GM10248 (cell line): ENCODE measurements around the gene CLASRP.
A peak's percentile ranks its signal among the peaks of the same experiment; 100 is the strongest.
"Not testable (repeated sequence)": the region's sequence is repeated elsewhere in the genome, so short reads cannot be mapped to it uniquely, and the experiment has no call there.

Experiments
- CTCF ChIA-PET: fragments of 300-600 bp; sonication (Branson Sonifier 250); formaldehyde crosslinking; extraction: SDS; loops from one replicate; lab custom pipeline; 2021; ENCODE audit warnings: antibody characterized with exemption; lab: Yijun Ruan, JAX
- POLR2A ChIA-PET: fragments of 350-650 bp; sonication (Branson Sonifier 250); formaldehyde crosslinking; extraction: SDS; loops from one replicate; lab custom pipeline; 2020; ENCODE audit warnings: antibody characterized with exemption; lab: Yijun Ruan, JAX
- DNase-seq: peaks from one replicate; pipeline ENCODE4 v3.0.0; 2012; ENCODE audit errors: extremely low spot score
- CTCF ChIP-seq: IDR thresholded peaks from 2 replicates; pipeline ENCODE4 v1.5.1; 2012; ENCODE audit warnings: mild to moderate bottlenecking, low read depth; ENCODE audit errors: extremely low read depth, missing control alignments, control extremely low read depth

Gene CLASRP

GRCh38 chr19:45101806-45102205 is 63.0 kb downstream of the CLASRP start:
- DNase-seq, result no peak
- POLR2A ChIA-PET, result no interaction called here
- CTCF ChIA-PET, result interaction anchor here (1.0 to 3.0 kb wide), 7 partner anchors 9 to 41 kb away, joined by 3 to 11 read pairs (median 5); partner anchors contain the start of gene PPP1R37
- no peak for TF ChIP-seq CTCF

GRCh38 chr19:45102481-45102880 is 63.6 kb downstream of the CLASRP start:
- ChIA-PET POLR2A (interaction anchor here (1.1 kb wide), 1 partner anchor 16 kb away, joined by 3 read pairs; no protein-coding TSS in a partner anchor), CTCF (interaction anchor here (1.3 to 3.0 kb wide), 5 partner anchors 9 to 64 kb away, joined by 4 to 11 read pairs (median 6); partner anchors contain the start of gene PPP1R37)
- no peak for TF ChIP-seq CTCF
- DNase-seq, result no peak

- TF ChIP-seq CTCF, result peak; percentile 30
- DNase-seq, result no peak
- ChIA-PET CTCF (interaction anchor here (0.7 to 3.1 kb wide), 7 partner anchors 10 to 65 kb away, joined by 4 to 11 read pairs (median 6); partner anchors contain the start of gene PPP1R37), POLR2A (interaction anchor here (1.1 kb wide), 1 partner anchor 15 kb away, joined by 3 read pairs; no protein-coding TSS in a partner anchor)
Measured at GRCh38 chr19:45103156-45103507, 64.3 kb downstream of the CLASRP start.

GRCh38 chr19:45103508-45104319 is 64.9 kb downstream of the CLASRP start:
- no peak for DNase-seq
- POLR2A ChIA-PET, result interaction anchor here (0.7 kb wide), 1 partner anchor 11 kb away, joined by 3 read pairs; the partner anchor contains the start of gene PPP1R37
- TF ChIP-seq CTCF, result peak; percentile 2
- CTCF ChIA-PET, result interaction anchor here (0.7 to 3.1 kb wide), 5 partner anchors 11 to 66 kb away, joined by 4 to 11 read pairs (median 6); partner anchors contain the start of gene PPP1R37

GRCh38 chr19:45104658-45105349 is 66.0 kb downstream of the CLASRP start:
- POLR2A ChIA-PET, result no interaction called here

GRCh38 chr19:45106363-45106762 is 67.5 kb downstream of the CLASRP start:
- CTCF ChIA-PET, result interaction anchor here (1.4 to 3.1 kb wide), 2 partner anchors 12 to 26 kb away, joined by 5 to 11 read pairs; no protein-coding TSS in a partner anchor
- POLR2A ChIA-PET, DNase-seq: not testable (repeated sequence)

More at GRCh38 chr19:45104658-45105349, 66.0 kb downstream of the CLASRP start:
- TF ChIP-seq CTCF, result no peak
- CTCF ChIA-PET, result interaction anchor here (1.8 to 3.1 kb wide), 2 partner anchors 13 to 27 kb away, joined by 6 to 11 read pairs; no protein-coding TSS in a partner anchor
- DNase-seq, result no peak
